Measurements from ENCODE around the gene SLC2A4. TPM values are rescaled to one million over a fixed set of nuclear protein-coding genes. Genes with fewer than 3 reads are reported as not detected.

SLC2A4 gene
- total and polyA plus RNA-seq, 3 experiments from 2014 or later = 0.18 to 0.24 TPM; not detected in 1

GRCh38 chr17:7296189-7296861, 14.8 kb downstream of the SLC2A4 start:
- H3K4me3 Mint-ChIP-seq = peak overlapping the region in 4 of 7 donors; percentile 19 to 48 (median 46)
- POLR2A ChIA-PET = interaction anchor here (0.6 to 2.1 kb wide), 8 partner anchors 9 to 160 kb away, joined by 3 to 9 read pairs (median 4); partner anchors contain the start of genes ACAP1 and SLC2A4
- no peaks in the 10 kb centered on the region for H3K36me3 Mint-ChIP-seq
- no peak overlapping the region for H3K27ac Mint-ChIP-seq
- H3K4me3 ChIP-seq (ENCODE audit: low read length) = no peak overlapping the region
- H3K36me3 ChIP-seq (ENCODE audit: insufficient read depth, low read length) = no peaks in the 10 kb centered on the region
- CTCF ChIA-PET = interaction anchor here (0.7 to 4.8 kb wide), 32 partner anchors 9 to 265 kb away, joined by 3 to 87 read pairs (median 5); partner anchors contain the start of genes ACADVL, ACAP1, DLG4 and GABARAP
- peaks cover 20 to 23% of the 10 kb centered on the region in 2 donors for H3K27me3 Mint-ChIP-seq
- H3K4me1 Mint-ChIP-seq = peaks cover 14 to 27% (median 22%) of the 10 kb centered on the region in 3 donors
- H3K9me3 ChIP-seq (ENCODE audit: low read length) = no peaks in the 10 kb centered on the region
- peaks cover 24% of the 10 kb centered on the region for H3K4me1 ChIP-seq (ENCODE audit: insufficient read depth, low read length)
- H3K27ac ChIP-seq (ENCODE audit: low read depth, low read length) = no peak overlapping the region
- H3K9me3 Mint-ChIP-seq = peaks cover 0 to 2% (median 0%) of the 10 kb centered on the region in 5 donors
- DNase-seq = peak in 4 of 5 donors; percentile 56 to 68 (median 60)
- H3K27me3 ChIP-seq (ENCODE audit: insufficient read depth, low read length, poor library complexity, severe bottlenecking) = peaks cover 7% of the 10 kb centered on the region

GRCh38 chr17:7304179-7304578, 22.7 kb downstream of the SLC2A4 start:
- CTCF ChIA-PET = interaction anchor here (1.6 to 2.6 kb wide), 3 partner anchors 8 to 383 kb away, joined by 3 to 17 read pairs (median 5); partner anchors contain the start of gene SLC2A4
- Histone ChIP-seq H3K27me3 (ENCODE audit: insufficient read depth, low read length, poor library complexity, severe bottlenecking) (no peaks in the 10 kb centered on the region), H3K4me3 (ENCODE audit: low read length) (no peak overlapping the region), H3K4me1 (ENCODE audit: insufficient read depth, low read length) (peaks cover 6% of the 10 kb centered on the region), H3K27ac (ENCODE audit: low read depth, low read length) (no peak overlapping the region), H3K9me3 (ENCODE audit: low read length) (no peaks in the 10 kb centered on the region), H3K36me3 (ENCODE audit: insufficient read depth, low read length) (no peaks in the 10 kb centered on the region)
- peaks cover 0 to 1% (median 0%) of the 10 kb centered on the region in 5 donors for H3K9me3 Mint-ChIP-seq
- H3K27ac Mint-ChIP-seq = peak overlapping the region in 1 of 8 donors; percentile 45
- H3K4me1 Mint-ChIP-seq = peaks cover 12% of the 10 kb centered on the region in 3 donors
- POLR2A ChIA-PET = interaction anchor here (1.1 kb wide), 1 partner anchor 23 kb away, joined by 3 read pairs; no protein-coding TSS in a partner anchor
- peaks cover 0 to 18% (median 0%) of the 10 kb centered on the region in 3 donors for H3K36me3 Mint-ChIP-seq
- DNase-seq = no peak
- H3K27me3 Mint-ChIP-seq = peaks cover 0 to 5% of the 10 kb centered on the region in 2 donors
- peak overlapping the region in 2 of 7 donors; percentile 6 to 24 for H3K4me3 Mint-ChIP-seq

- ChIA-PET POLR2A (no interaction called here), CTCF (interaction anchor here (2.2 kb wide), 1 partner anchor 49 kb away, joined by 9 read pairs; the partner anchor contains the start of gene TMEM95)
- Mint-ChIP-seq H3K4me1 (peaks cover 36 to 39% (median 38%) of the 10 kb centered on the region in 3 donors), H3K9me3 (peaks cover 0 to 1% (median 0%) of the 10 kb centered on the region in 5 donors), H3K4me3 (peak within 1 kb of the TSS; percentile 92 to 99 (median 95)), H3K36me3 (peaks cover 12 to 48% (median 13%) of the 10 kb centered on the region in 3 donors), H3K27ac (peak within 1 kb of the TSS; percentile 97 to 99 (median 99)), H3K27me3 (peaks cover 0 to 5% of the 10 kb centered on the region in 2 donors)
- Histone ChIP-seq H3K36me3 (ENCODE audit: insufficient read depth, low read length) (peaks cover 24% of the 10 kb centered on the region), H3K27me3 (ENCODE audit: insufficient read depth, low read length, poor library complexity, severe bottlenecking) (no peaks in the 10 kb centered on the region), H3K9me3 (ENCODE audit: low read length) (no peaks in the 10 kb centered on the region), H3K4me3 (ENCODE audit: low read length) (peak within 1 kb of the TSS; percentile 62), H3K27ac (ENCODE audit: low read depth, low read length) (peak within 1 kb of the TSS; percentile 98), H3K4me1 (ENCODE audit: insufficient read depth, low read length) (peaks cover 30% of the 10 kb centered on the region)
- DNase-seq = peak; percentile 100
These were observed 25.6 kb downstream of the SLC2A4 start, which contains the start of gene EIF5A for GRCh38 chr17:7306911-7307685. Gene EIF5A, plus strand, starts transcription at chr17:7307628. Its CDS starts 2,008 bp downstream, at chr17:7309636.

- ChIA-PET CTCF (interaction anchor here (0.8 to 1.7 kb wide), 3 partner anchors 12 to 41 kb away, joined by 3 to 8 read pairs (median 4); no protein-coding TSS in a partner anchor), POLR2A (interaction anchor here (2.0 to 3.2 kb wide), 2 partner anchors 22 to 29 kb away, joined by 9 to 16 read pairs; partner anchors contain the start of gene ACAP1)
- Mint-ChIP-seq H3K4me3 (peak overlapping the region; percentile 92 to 99 (median 95)), H3K4me1 (peaks cover 44 to 47% (median 45%) of the 10 kb centered on the region in 3 donors), H3K36me3 (peaks cover 13 to 56% (median 14%) of the 10 kb centered on the region in 3 donors), H3K27me3 (peaks cover 0 to 7% of the 10 kb centered on the region in 2 donors), H3K9me3 (peaks cover 0 to 1% (median 0%) of the 10 kb centered on the region in 5 donors), H3K27ac (peak overlapping the region; percentile 97 to 99 (median 99))
- Histone ChIP-seq H3K27me3 (ENCODE audit: insufficient read depth, low read length, poor library complexity, severe bottlenecking) (no peaks in the 10 kb centered on the region), H3K4me1 (ENCODE audit: insufficient read depth, low read length) (peaks cover 38% of the 10 kb centered on the region), H3K36me3 (ENCODE audit: insufficient read depth, low read length) (peaks cover 33% of the 10 kb centered on the region), H3K27ac (ENCODE audit: low read depth, low read length) (peak overlapping the region; percentile 98), H3K9me3 (ENCODE audit: low read length) (no peaks in the 10 kb centered on the region), H3K4me3 (ENCODE audit: low read length) (peak overlapping the region; percentile 60)
- DNase-seq = peak in 3 of 5 donors; percentile 51 to 81 (median 56)
These were observed 26.4 kb downstream of the SLC2A4 start for GRCh38 chr17:7307686-7308624.

- no peaks in the 10 kb centered on the region for H3K9me3 ChIP-seq (ENCODE audit: low read length)
- Mint-ChIP-seq H3K36me3 (peaks cover 13 to 65% (median 14%) of the 10 kb centered on the region in 3 donors), H3K9me3 (peaks cover 0 to 1% (median 0%) of the 10 kb centered on the region in 5 donors), H3K27ac (peak overlapping the region; percentile 97 to 99 (median 99)), H3K4me1 (peaks cover 51 to 56% (median 53%) of the 10 kb centered on the region in 3 donors), H3K27me3 (peaks cover 0 to 13% of the 10 kb centered on the region in 2 donors), H3K4me3 (peak overlapping the region; percentile 91 to 98 (median 95))
- no peaks in the 10 kb centered on the region for H3K27me3 ChIP-seq (ENCODE audit: insufficient read depth, low read length, poor library complexity, severe bottlenecking)
- H3K4me1 ChIP-seq (ENCODE audit: insufficient read depth, low read length) = peaks cover 47% of the 10 kb centered on the region
- ChIA-PET POLR2A (interaction anchor here (0.5 to 3.2 kb wide), 6 partner anchors 15 to 264 kb away, joined by 3 to 16 read pairs (median 7); partner anchors contain the start of gene ACAP1), CTCF (interaction anchor here (0.7 to 1.7 kb wide), 6 partner anchors 13 to 43 kb away, joined by 3 to 8 read pairs (median 4); partner anchors contain the start of gene ACAP1)
- peaks cover 41% of the 10 kb centered on the region for H3K36me3 ChIP-seq (ENCODE audit: insufficient read depth, low read length)
- peak overlapping the region; percentile 98 for H3K27ac ChIP-seq (ENCODE audit: low read depth, low read length)
- peak overlapping the region; percentile 60 for H3K4me3 ChIP-seq (ENCODE audit: low read length)
- peak; percentile 79 to 95 (median 90) for DNase-seq
These were observed 27.3 kb downstream of the SLC2A4 start for GRCh38 chr17:7308625-7309433.

- Mint-ChIP-seq H3K36me3 (peaks cover 13 to 73% (median 14%) of the 10 kb centered on the region in 3 donors), H3K9me3 (peaks cover 0 to 1% (median 0%) of the 10 kb centered on the region in 5 donors), H3K4me1 (peaks cover 59 to 64% (median 61%) of the 10 kb centered on the region in 3 donors), H3K27ac (peak overlapping the region; percentile 97 to 99 (median 99)), H3K4me3 (peak overlapping the region; percentile 84 to 98 (median 95)), H3K27me3 (peaks cover 0 to 13% of the 10 kb centered on the region in 2 donors)
- Histone ChIP-seq H3K27ac (ENCODE audit: low read depth, low read length) (peak overlapping the region; percentile 98), H3K36me3 (ENCODE audit: insufficient read depth, low read length) (peaks cover 46% of the 10 kb centered on the region), H3K4me3 (ENCODE audit: low read length) (peak overlapping the region; percentile 60), H3K4me1 (ENCODE audit: insufficient read depth, low read length) (peaks cover 55% of the 10 kb centered on the region), H3K27me3 (ENCODE audit: insufficient read depth, low read length, poor library complexity, severe bottlenecking) (no peaks in the 10 kb centered on the region), H3K9me3 (ENCODE audit: low read length) (no peaks in the 10 kb centered on the region)
- DNase-seq = no peak
- ChIA-PET CTCF (interaction anchor here (0.7 to 1.7 kb wide), 7 partner anchors 13 to 42 kb away, joined by 3 to 8 read pairs (median 4); partner anchors contain the start of gene ACAP1), POLR2A (interaction anchor here (0.8 to 3.2 kb wide), 7 partner anchors 14 to 263 kb away, joined by 3 to 16 read pairs (median 7); partner anchors contain the start of genes ACAP1 and POLR2A)
These were observed 28.1 kb downstream of the SLC2A4 start for GRCh38 chr17:7309628-7310027.
